Ovary (tissue), 9 donors: ENCODE results near the gene PTPRG. TPM values are rescaled to one million over a fixed set of nuclear protein-coding genes. Genes with fewer than 3 reads are reported as not detected.

Source experiments
- DNase-seq, 5 donors: peaks; one replicate each; pipeline ENCODE4 v3.0.0-alpha.2; 2019 to 2020
- H3K27ac ChIP-seq, 2 donors: fragments of 200-600 bp; one replicate each; pipeline versions ENCODE4 v1.5.1 to v1.8.0; 2019 to 2022
- H3K27me3 ChIP-seq: fragments of 200-600 bp; one replicate; pipeline ENCODE4 v1.8.0; 2022
- H3K36me3 ChIP-seq: fragments of 200-600 bp; sonication (generic); one replicate; pipeline ENCODE4 v1.5.1; 2019
- H3K4me1 ChIP-seq: one replicate; pipeline ENCODE4 v1.8.1; 2013; ENCODE audit warnings: mild to moderate bottlenecking, moderate library complexity; ENCODE audit not compliant: insufficient read depth
- H3K4me3 ChIP-seq: fragments of 200-600 bp; sonication (generic); one replicate; pipeline ENCODE4 v1.5.1; 2017
- H3K9me3 ChIP-seq, 2 donors: fragments of 200-600 bp in 1 of 2; sonication (generic) in 1 of 2; one replicate each; pipeline versions ENCODE4 v1.5.1 to v1.8.1; 2013 to 2019; ENCODE audit warnings: mild to moderate bottlenecking in 1 of 2, moderate library complexity in 1 of 2
- CTCF ChIP-seq, 3 donors: fragments of 450-650 bp in 2 of 3; fragments of 200-600 bp in 1 of 3; IDR thresholded peaks; one replicate each; pipeline versions ENCODE4 v1.5.1 to v1.8.0; 2016 to 2022; ENCODE audit warnings: antibody characterized with exemption in 3 of 3, mild to moderate bottlenecking in 1 of 3
- EP300 ChIP-seq: sonication (generic); formaldehyde crosslinking; IDR thresholded peaks from one replicate; pipeline ENCODE4 v1.6.1; 2017; ENCODE audit warnings: antibody characterized with exemption
- POLR2A ChIP-seq: fragments of 450-650 bp; IDR thresholded peaks from one replicate; pipeline ENCODE4 v1.6.1; 2017; ENCODE audit warnings: antibody characterized with exemption, mild to moderate bottlenecking, moderate library complexity
- WGBS, 3 donors: extraction: QIAGEN DNeasy Blood & Tissue Kit in 1 of 3; methylation state at CpG; one replicate each; pipeline versions ENCODE4 v1.1.5 to v1.1.7; 2013 to 2017; 5-methylcytosine and 5-hydroxymethylcytosine counted together
- intact Hi-C, 4 donors: fragments of 100-400 bp; cut with DNase I; formaldehyde crosslinking; loops; one replicate each; pipeline versions ENCODE4 v1.11.0 to v1.15.1; 2022 to 2023
- polyA plus RNA-seq, 2 donors: library from polyadenylated mRNA; stranded (reverse); fragments of 200-250 nt in 1 of 2; fragments of 350-450 nt in 1 of 2; fragmentation: Illumina TruSeq in 1 of 2; extraction: RNeasy Lipid Tissue Mini Kit (QIAGEN cat#74804) in 1 of 2; gene quantifications; one replicate each; pipeline ENCODE4 v1.2.3, GENCODE V29; 2013 to 2014
- total RNA-seq, 7 donors: library from RNA; depleted of rRNA in 2 of 7; stranded (reverse); fragments of >200 nt in 2 of 7; fragmentation: NEBNext Ultra II Directional in 3 of 7; extraction: Animal tissue kit (Norgen Biotek cat#: 25700) in 3 of 7; gene quantifications; one replicate each; pipeline versions ENCODE4 v1.1.0 to v1.2.4, GENCODE V29; 2016 to 2023
- donor health status: DM: no; HTN: no; CAD: no; lungs with moderate emphysema.
- donor health status: DM: no; HTN: no; CAD: no.
- donor health status: Bipolar disorder and iron deficiency.
- donor health status: DM: yes; HTN: yes; CAD: no.
- donor health status: DM: no; HTN: no; CAD: no.
- donor health status: DM: yes; HTN: yes; CAD: no.

The PTPRG gene
- total and polyA plus RNA-seq, 9 donors = 18.2 to 87.9 (median 47.7) TPM

- H3K4me3 ChIP-seq = no peak overlapping the region
- no peaks in the 10 kb centered on the region for H3K36me3 ChIP-seq
- H3K9me3 ChIP-seq = no peaks in the 10 kb centered on the region
- no peak for DNase-seq
- no peak overlapping the region for H3K27ac ChIP-seq
- no peaks in the 10 kb centered on the region for H3K27me3 ChIP-seq
- intact Hi-C loops = no loop called here
- H3K4me1 ChIP-seq = peaks cover 7% of the 10 kb centered on the region
- 45 to 51% (median 46%) methylated on average over 2 of the region's 2 CpGs for WGBS, 3 donors
- TF ChIP-seq POLR2A (no peak), CTCF (IDR thresholded peaks at IDR 0.05) (no peak), EP300 (no peak)
These were observed 418.3 kb downstream of the PTPRG start for GRCh38 chr3:61979638-61980037.

GRCh38 chr3:61980041-61980440 lies 418.7 kb downstream of the PTPRG start:
- no peaks in the 10 kb centered on the region for H3K36me3 ChIP-seq
- peaks cover 7% of the 10 kb centered on the region for H3K4me1 ChIP-seq
- no peaks in the 10 kb centered on the region for H3K27me3 ChIP-seq
- TF ChIP-seq CTCF (IDR thresholded peaks at IDR 0.05) (no peak), POLR2A (no peak), EP300 (no peak)
- DNase-seq = no peak
- H3K9me3 ChIP-seq = no peaks in the 10 kb centered on the region
- intact Hi-C loops = no loop called here
- no peak overlapping the region for H3K27ac ChIP-seq
- no peak overlapping the region for H3K4me3 ChIP-seq
- 59 to 76% (median 71%) methylated on average over 4 of the region's 4 CpGs for WGBS, 3 donors

GRCh38 chr3:61981060-61981459 lies 419.7 kb downstream of the PTPRG start:
- TF ChIP-seq EP300 (no peak), CTCF (IDR thresholded peaks at IDR 0.05) (no peak), POLR2A (no peak)
- DNase-seq = no peak
- Histone ChIP-seq H3K27ac (no peak overlapping the region), H3K36me3 (no peaks in the 10 kb centered on the region), H3K4me3 (no peak overlapping the region), H3K9me3 (no peaks in the 10 kb centered on the region), H3K27me3 (no peaks in the 10 kb centered on the region), H3K4me1 (peaks cover 2% of the 10 kb centered on the region)
- intact Hi-C loops = no loop called here
- WGBS, 3 donors = 95 to 97% (median 97%) methylated on average over 7 of the region's 7 CpGs

- Histone ChIP-seq H3K4me1 (peaks cover 2% of the 10 kb centered on the region), H3K9me3 (no peaks in the 10 kb centered on the region), H3K27ac (no peak overlapping the region), H3K27me3 (no peaks in the 10 kb centered on the region), H3K36me3 (no peaks in the 10 kb centered on the region), H3K4me3 (no peak overlapping the region)
- intact Hi-C loops = no loop called here
- DNase-seq = no peak
- TF ChIP-seq CTCF (IDR thresholded peaks at IDR 0.05) (no peak), POLR2A (no peak), EP300 (no peak)
These were observed 422.1 kb downstream of the PTPRG start for GRCh38 chr3:61983479-61983878.

GRCh38 chr3:61985020-61985419 lies 423.6 kb downstream of the PTPRG start:
- Histone ChIP-seq H3K9me3 (no peaks in the 10 kb centered on the region), H3K27ac (no peak overlapping the region), H3K4me1 (peaks cover 2% of the 10 kb centered on the region), H3K4me3 (no peak overlapping the region), H3K36me3 (no peaks in the 10 kb centered on the region), H3K27me3 (no peaks in the 10 kb centered on the region)
- intact Hi-C loops = no loop called here
- no peak for TF ChIP-seq POLR2A
- TF ChIP-seq CTCF (IDR thresholded peaks at IDR 0.05) = no peak
- no peak for TF ChIP-seq EP300
- 86 to 91% (median 88%) methylated on average over 3 of the region's 3 CpGs for WGBS, 3 donors
- no peak for DNase-seq
